Mucosa of stomach (tissue), 1 donor: ENCODE results near the gene TTC39C.
"Not testable (repeated sequence)": the region's sequence is repeated elsewhere in the genome, so short reads cannot be mapped to it uniquely, and the experiment has no call there.

Experiments used
- H3K27me3 ChIP-seq: one replicate; pipeline ENCODE4 v1.7.0; 2013; ENCODE audit warnings: mild to moderate bottlenecking, low read length; ENCODE audit not compliant: control insufficient read depth, insufficient read depth
- H3K36me3 ChIP-seq: one replicate; pipeline ENCODE4 v1.7.0; 2013; ENCODE audit warnings: low read length; ENCODE audit not compliant: control insufficient read depth, insufficient read depth
- H3K4me1 ChIP-seq: one replicate; pipeline ENCODE4 v1.7.0; 2013; ENCODE audit warnings: mild to moderate bottlenecking, low read length; ENCODE audit not compliant: control insufficient read depth, insufficient read depth
- H3K4me3 ChIP-seq: one replicate; pipeline ENCODE4 v1.7.0; 2013; ENCODE audit warnings: low read length
- H3K9ac ChIP-seq: one replicate; pipeline ENCODE4 v1.7.0; 2013; ENCODE audit warnings: mild to moderate bottlenecking, low read length, moderate library complexity
- H3K9me3 ChIP-seq: one replicate; pipeline ENCODE4 v1.7.0; 2013; ENCODE audit warnings: mild to moderate bottlenecking, low read length, moderate library complexity; ENCODE audit not compliant: control insufficient read depth
- donor health status: Pancreatic carcinoma.

TTC39C gene

DNA sequence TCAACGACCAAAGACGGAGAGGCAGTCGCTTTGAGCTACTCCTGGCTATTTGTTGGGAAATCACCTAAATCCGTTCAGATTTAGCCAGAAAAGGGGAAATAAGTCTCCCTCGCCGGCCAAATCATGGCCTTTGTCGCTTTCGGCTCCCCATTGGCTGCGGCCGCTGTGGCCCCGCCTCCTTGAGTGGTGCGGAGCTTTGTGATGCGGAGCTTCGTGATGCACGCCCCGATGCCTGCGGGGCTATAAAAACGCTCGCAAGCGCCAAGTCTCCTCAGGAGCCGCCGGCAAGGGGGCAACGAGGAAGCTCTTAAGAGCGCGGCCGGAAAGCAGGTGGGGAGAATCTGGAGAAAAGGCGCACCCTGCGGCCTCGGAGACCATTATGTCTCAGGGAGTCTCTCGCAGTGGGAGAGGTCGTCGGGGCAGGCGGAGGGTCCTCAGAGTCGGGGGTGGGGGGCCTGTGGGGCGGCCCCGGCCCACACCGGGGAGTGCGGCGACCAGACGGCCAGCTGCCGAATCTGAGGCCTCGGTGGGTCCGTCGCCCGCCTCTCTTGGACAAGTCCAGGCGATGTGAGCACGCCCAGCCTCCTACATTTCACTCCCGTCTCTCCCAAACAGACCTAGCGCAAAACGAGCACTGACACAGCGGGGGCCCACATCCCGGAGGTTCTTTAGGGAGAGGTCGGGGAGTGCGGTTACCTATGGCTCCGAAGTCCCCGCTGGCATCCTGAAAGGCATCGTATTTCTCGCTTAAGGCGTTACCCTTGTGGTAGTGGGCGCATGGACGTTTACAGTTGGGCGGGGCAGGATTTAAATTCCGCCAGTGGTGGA lies 124.4 kb downstream of the TTC39C start, which contains the start of gene CABYR:
Gene CABYR, plus strand, starts transcription at position 274 of the 828 bp plus-strand sequence. CDS start 4,053 bp downstream, outside the sequence.
- H3K9me3 ChIP-seq = no peaks in the 10 kb centered on the region

DNA sequence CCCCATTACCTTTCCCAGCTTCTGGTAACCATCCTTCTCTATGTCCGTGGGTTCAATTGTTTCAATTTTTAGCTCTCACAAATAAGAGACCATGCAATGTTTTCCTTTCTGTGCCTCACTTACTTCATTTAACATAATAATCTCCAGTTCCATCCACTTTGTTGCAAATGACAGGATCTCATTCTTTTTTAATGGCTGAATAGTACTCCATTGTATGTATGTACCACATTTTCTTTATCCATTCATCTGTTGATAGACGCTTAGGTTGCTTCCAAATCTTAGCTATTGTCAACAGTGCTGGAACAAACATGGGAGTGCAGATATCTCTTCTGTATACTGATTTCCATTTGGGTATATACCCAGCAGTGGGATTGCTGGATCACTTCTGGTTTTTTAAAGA lies 126.1 kb downstream of the TTC39C start:
- Histone ChIP-seq H3K4me1 (no peaks in the 10 kb centered on the region), H3K4me3 (no peak overlapping the region), H3K36me3 (no peaks in the 10 kb centered on the region), H3K9me3 (no peaks in the 10 kb centered on the region), H3K27me3 (no peaks in the 10 kb centered on the region), H3K9ac (no peak overlapping the region)

More for the DNA sequence above, 124.4 kb downstream of the TTC39C start, which contains the start of gene CABYR:
- H3K4me3 ChIP-seq = peak within 1 kb of the TSS; percentile 29
- H3K36me3 ChIP-seq = no peaks in the 10 kb centered on the region
- H3K4me1 ChIP-seq = no peaks in the 10 kb centered on the region
- no peaks in the 10 kb centered on the region for H3K27me3 ChIP-seq
- peak within 1 kb of the TSS; percentile 49 for H3K9ac ChIP-seq

GRCh38 chr18:24142376-24142775 lies 127.8 kb downstream of the TTC39C start:
- Histone ChIP-seq H3K9ac (no peak overlapping the region), H3K4me1 (no peaks in the 10 kb centered on the region), H3K9me3 (no peaks in the 10 kb centered on the region), H3K36me3 (no peaks in the 10 kb centered on the region), H3K4me3 (no peak overlapping the region), H3K27me3 (no peaks in the 10 kb centered on the region)

DNA sequence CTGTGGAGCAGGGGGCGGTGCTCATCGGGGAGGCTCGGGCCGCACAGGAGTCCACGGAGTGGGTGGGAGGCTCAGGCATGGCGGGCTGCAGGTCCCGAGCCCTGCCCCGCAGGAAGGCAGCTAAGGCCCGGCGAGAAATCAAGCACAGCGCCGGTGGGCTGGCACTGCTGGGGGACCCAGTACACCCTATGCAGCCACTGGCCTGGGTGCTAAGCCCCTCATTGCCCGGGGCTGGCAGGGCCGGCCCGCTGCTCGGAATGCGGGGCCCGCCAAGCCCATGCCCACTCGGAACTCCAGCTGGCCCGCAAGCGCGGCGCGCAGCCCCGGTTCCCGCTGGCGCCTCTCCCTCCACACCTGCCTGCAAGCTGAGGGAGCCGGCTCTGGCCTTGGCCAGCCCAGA lies 135.0 kb downstream of the TTC39C start:
- H3K36me3 ChIP-seq, H3K9ac ChIP-seq, H3K4me1 ChIP-seq: not testable (repeated sequence)

DNA sequence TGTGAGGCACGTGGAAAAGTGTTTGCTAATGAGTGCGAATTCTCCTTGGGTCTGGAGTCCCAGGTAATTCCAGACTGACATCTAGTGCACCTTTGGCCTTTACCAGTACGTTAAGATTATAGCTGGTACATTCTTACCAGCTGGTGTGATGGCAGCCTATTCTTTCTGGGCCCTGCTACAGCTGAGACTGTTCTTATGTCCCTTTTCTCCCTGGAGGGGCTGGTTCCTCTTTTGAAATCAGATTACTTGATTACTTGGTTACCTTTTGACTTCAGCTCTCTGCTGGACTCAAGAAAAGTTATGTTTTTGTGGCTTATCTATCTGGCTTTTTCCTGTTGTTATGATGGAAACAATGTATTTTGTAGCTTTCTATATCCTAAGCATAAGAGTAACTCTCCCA lies 138.8 kb downstream of the TTC39C start:
- H3K27me3 ChIP-seq = no peaks in the 10 kb centered on the region
- H3K36me3 ChIP-seq = no peaks in the 10 kb centered on the region
- H3K9ac ChIP-seq = no peak overlapping the region

More for the DNA sequence above, 135.0 kb downstream of the TTC39C start:
- H3K9me3 ChIP-seq, H3K27me3 ChIP-seq, H3K4me3 ChIP-seq: not testable (repeated sequence)

GRCh38 chr18:24157855-24158254 lies 143.3 kb downstream of the TTC39C start:
- Histone ChIP-seq H3K9ac (no peak overlapping the region), H3K27me3 (no peaks in the 10 kb centered on the region), H3K36me3 (peaks cover 5% of the 10 kb centered on the region), H3K4me3 (no peak overlapping the region), H3K9me3 (no peaks in the 10 kb centered on the region), H3K4me1 (peaks cover 10% of the 10 kb centered on the region)

More for the DNA sequence above, 138.8 kb downstream of the TTC39C start:
- no peaks in the 10 kb centered on the region for H3K9me3 ChIP-seq
- H3K4me1 ChIP-seq = no peaks in the 10 kb centered on the region
- H3K4me3 ChIP-seq = no peak overlapping the region

GRCh38 chr18:24160086-24160485 lies 145.5 kb downstream of the TTC39C start:
- peaks cover 10% of the 10 kb centered on the region for H3K4me1 ChIP-seq
- no peaks in the 10 kb centered on the region for H3K9me3 ChIP-seq
- no peak overlapping the region for H3K9ac ChIP-seq
- H3K36me3 ChIP-seq = peaks cover 5% of the 10 kb centered on the region
- H3K27me3 ChIP-seq = no peaks in the 10 kb centered on the region
- no peak overlapping the region for H3K4me3 ChIP-seq

DNA sequence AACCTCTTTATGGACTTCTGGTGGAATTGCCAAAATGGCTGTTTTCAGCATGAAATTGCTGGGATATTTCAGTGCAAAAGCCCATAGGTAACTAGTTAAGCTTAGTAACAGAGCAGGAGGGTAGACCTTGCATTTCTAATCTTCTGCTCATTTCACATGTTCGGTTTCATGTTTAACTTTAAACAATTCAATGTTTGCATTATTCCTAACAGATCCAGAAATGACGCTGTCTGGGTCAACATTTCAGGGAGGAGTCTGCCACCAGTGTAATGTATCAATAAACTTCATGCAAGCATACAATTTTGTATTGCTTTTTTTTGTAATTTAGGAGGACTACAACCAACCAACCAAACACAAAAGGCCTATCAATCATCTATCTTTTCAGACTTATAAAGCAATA lies 146.8 kb downstream of the TTC39C start:
- no peaks in the 10 kb centered on the region for H3K27me3 ChIP-seq
- peaks cover 10% of the 10 kb centered on the region for H3K4me1 ChIP-seq
- H3K9me3 ChIP-seq = no peaks in the 10 kb centered on the region
- no peak overlapping the region for H3K4me3 ChIP-seq
- H3K36me3 ChIP-seq = peaks cover 5% of the 10 kb centered on the region
- no peak overlapping the region for H3K9ac ChIP-seq

DNA sequence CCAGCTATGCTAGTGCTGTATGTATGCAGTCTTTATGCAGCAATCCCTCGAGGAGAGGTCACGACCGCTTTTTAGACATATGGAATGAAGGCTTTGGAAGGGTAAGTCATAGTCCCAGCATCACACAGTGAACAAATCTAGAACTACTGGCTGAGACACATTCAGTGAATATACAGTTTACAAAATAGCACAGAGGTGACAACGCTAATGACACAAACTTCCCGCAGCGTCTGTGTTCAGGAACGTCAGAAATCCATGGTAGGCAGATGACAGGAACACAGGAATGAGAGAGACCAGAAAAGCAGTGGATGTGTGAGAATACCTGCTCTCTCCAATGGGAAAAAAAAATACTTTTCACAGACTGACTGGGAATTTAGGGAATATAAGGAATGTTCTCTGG lies 153.9 kb downstream of the TTC39C start:
- Histone ChIP-seq H3K4me3 (no peak overlapping the region), H3K9me3 (no peaks in the 10 kb centered on the region), H3K4me1 (no peaks in the 10 kb centered on the region), H3K9ac (no peak overlapping the region), H3K27me3 (no peaks in the 10 kb centered on the region), H3K36me3 (no peaks in the 10 kb centered on the region)

GRCh38 chr18:24170360-24170759 lies 155.8 kb downstream of the TTC39C start:
- Histone ChIP-seq H3K27me3 (no peaks in the 10 kb centered on the region), H3K36me3 (no peaks in the 10 kb centered on the region), H3K9me3 (no peaks in the 10 kb centered on the region), H3K4me3 (no peak overlapping the region), H3K9ac (no peak overlapping the region), H3K4me1 (peaks cover 4% of the 10 kb centered on the region)

DNA sequence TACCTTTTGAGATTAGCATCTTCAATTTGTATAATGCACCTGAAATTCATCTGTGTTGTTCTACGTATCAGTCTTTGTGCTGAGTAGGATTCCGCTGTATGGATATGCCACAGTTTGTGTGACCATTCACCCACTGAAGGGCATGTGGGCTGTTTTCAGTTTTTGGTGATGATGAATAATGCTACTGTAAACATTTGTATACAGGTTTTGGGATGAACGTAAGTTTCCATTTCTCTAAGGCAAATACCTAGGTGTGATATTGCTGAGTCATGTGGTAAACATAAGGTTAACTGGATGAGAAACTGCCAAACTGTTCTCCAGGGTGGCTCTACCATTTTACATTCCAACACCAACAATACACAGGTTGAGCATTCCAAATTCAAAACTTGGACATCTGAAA lies 159.4 kb downstream of the TTC39C start:
- Histone ChIP-seq H3K4me3 (no peak overlapping the region), H3K36me3 (no peaks in the 10 kb centered on the region), H3K4me1 (peaks cover 4% of the 10 kb centered on the region), H3K9ac (no peak overlapping the region), H3K9me3 (no peaks in the 10 kb centered on the region), H3K27me3 (no peaks in the 10 kb centered on the region)

- Histone ChIP-seq H3K4me3 (no peak overlapping the region), H3K4me1 (peaks cover 4% of the 10 kb centered on the region), H3K27me3 (no peaks in the 10 kb centered on the region), H3K9ac (no peak overlapping the region), H3K9me3 (no peaks in the 10 kb centered on the region), H3K36me3 (no peaks in the 10 kb centered on the region)
Observed at GRCh38 chr18:24176727-24177416, 162.3 kb downstream of the TTC39C start.
